ENCODE results near the gene USP13. TPM values are rescaled to one million over a fixed set of nuclear protein-coding genes. Genes with fewer than 3 reads are reported as not detected.

Gene USP13
- 9.0 TPM for total RNA-seq
- 3.0 TPM for polyA plus RNA-seq (ENCODE audit: insufficient read depth, low read depth, low replicate concordance)
- long read RNA-seq, donor 1, full-length matches to known transcripts, result 2 of 2 reads
- long read RNA-seq, donor 1, partial matches to known transcripts, result 0 of 2 reads
- long read RNA-seq, donor 1, other reads (novel, unspliced or antisense), result 0 of 2 reads
- long read RNA-seq, donor 2, full-length matches to known transcripts, result 1 of 1 reads
- long read RNA-seq, donor 2, partial matches to known transcripts, result 0 of 1 reads
- long read RNA-seq, donor 2, other reads (novel, unspliced or antisense), result 0 of 1 reads
- long read RNA-seq, donor 3, full-length matches to known transcripts, result 1 of 1 reads
- long read RNA-seq, donor 3, partial matches to known transcripts, result 0 of 1 reads
- long read RNA-seq, donor 3, other reads (novel, unspliced or antisense), result 0 of 1 reads
- long read RNA-seq, donor 4, result 0 reads
- long read RNA-seq, donor 5, result 0 reads
- long read RNA-seq, donor 6, full-length matches to known transcripts, result 1 of 1 reads
- long read RNA-seq, donor 6, partial matches to known transcripts, result 0 of 1 reads
- long read RNA-seq, donor 6, other reads (novel, unspliced or antisense), result 0 of 1 reads
- long read RNA-seq, donor 7, full-length matches to known transcripts, result 5 of 14 reads
- long read RNA-seq, donor 7, partial matches to known transcripts, result 1 of 14 reads
- long read RNA-seq, donor 7, other reads (novel, unspliced or antisense), result 8 of 14 reads
- long read RNA-seq, donor 8, result 0 reads
- long read RNA-seq, donor 9, result 0 reads
- long read RNA-seq, donor 10, result 0 reads

- no peaks in the 10 kb centered on the region for H3K9me3 ChIP-seq (ENCODE audit: control insufficient read depth in 2 of 3, insufficient read depth in 1 of 3, low read length in 3 of 3)
- intact Hi-C loops (cut with DNase I), result no loop called here
- H3K4me3 ChIP-seq (ENCODE audit: low read length in 3 of 3), result peak within 1 kb of the TSS; percentile 70 to 84 (median 82)
- DNase-seq (peak; percentile 83 to 92 (median 85)), FAIRE-seq (no peak)
- H3K4me1 ChIP-seq (ENCODE audit: control insufficient read depth in 2 of 3, insufficient read depth in 2 of 3, low read depth in 1 of 3, low read length in 3 of 3), result peaks cover 0 to 2% (median 0%) of the 10 kb centered on the region in 3 donors
- H3K9ac ChIP-seq (ENCODE audit: low read length in 3 of 3), result peak within 1 kb of the TSS; percentile 54 to 82 (median 69)
- H3K27ac ChIP-seq (ENCODE audit: low read depth in 2 of 2, low read length in 2 of 2), result peak within 1 kb of the TSS; percentile 80 to 91
- no peaks in the 10 kb centered on the region for H3K27me3 ChIP-seq (ENCODE audit: control insufficient read depth, insufficient read depth, low read length)
- no peak for TF ChIP-seq CTCF (IDR thresholded peaks at IDR 0.05; ENCODE audit: borderline replicate concordance, extremely low read depth, insufficient read depth)
- H3K36me3 ChIP-seq (ENCODE audit: control insufficient read depth in 2 of 3, insufficient read depth in 3 of 3, low read length in 3 of 3), result no peaks in the 10 kb centered on the region
Measured at GRCh38 chr3:179652447-179653095, at the start of gene USP13. TSS of gene USP13 (plus strand) at chr3:179653040. CDS start at chr3:179653226, 186 bp downstream.

GRCh38 chr3:179603321-179603720 is 49.5 kb upstream of the USP13 start:
- no peak overlapping the region for H3K9ac ChIP-seq (ENCODE audit: low read length in 3 of 3)
- FAIRE-seq, result no peak
- intact Hi-C loops (cut with DNase I), result no loop called here
- no peak for DNase-seq
- no peak for TF ChIP-seq CTCF (IDR thresholded peaks at IDR 0.05; ENCODE audit: borderline replicate concordance, extremely low read depth, insufficient read depth)
- H3K27me3 ChIP-seq (ENCODE audit: control insufficient read depth, insufficient read depth, low read length), result no peaks in the 10 kb centered on the region
- H3K4me1 ChIP-seq (ENCODE audit: control insufficient read depth in 2 of 3, insufficient read depth in 2 of 3, low read depth in 1 of 3, low read length in 3 of 3), result peaks cover 0 to 5% (median 4%) of the 10 kb centered on the region in 3 donors
- H3K9me3 ChIP-seq (ENCODE audit: control insufficient read depth in 2 of 3, insufficient read depth in 1 of 3, low read length in 3 of 3), result no peaks in the 10 kb centered on the region
- no peak overlapping the region for H3K27ac ChIP-seq (ENCODE audit: low read depth in 2 of 2, low read length in 2 of 2)
- peaks cover 5 to 13% (median 8%) of the 10 kb centered on the region in 3 donors for H3K36me3 ChIP-seq (ENCODE audit: control insufficient read depth in 2 of 3, insufficient read depth in 3 of 3, low read length in 3 of 3)
- H3K4me3 ChIP-seq (ENCODE audit: low read length in 3 of 3), result peak overlapping the region in 2 of 3 donors; percentile 93 to 100

- no peaks in the 10 kb centered on the region for H3K9me3 ChIP-seq (ENCODE audit: control insufficient read depth in 2 of 3, insufficient read depth in 1 of 3, low read length in 3 of 3)
- DNase-seq, result peak in 1 of 5 donors; percentile 1
- H3K36me3 ChIP-seq (ENCODE audit: control insufficient read depth in 2 of 3, insufficient read depth in 3 of 3, low read length in 3 of 3), result peaks cover 5 to 9% (median 5%) of the 10 kb centered on the region in 3 donors
- H3K27ac ChIP-seq (ENCODE audit: low read depth in 2 of 2, low read length in 2 of 2), result peak overlapping the region in 1 of 2 donors; percentile 91
- TF ChIP-seq CTCF (IDR thresholded peaks at IDR 0.05; ENCODE audit: borderline replicate concordance, extremely low read depth, insufficient read depth), result no peak
- intact Hi-C loops (cut with DNase I), result no loop called here
- no peaks in the 10 kb centered on the region for H3K27me3 ChIP-seq (ENCODE audit: control insufficient read depth, insufficient read depth, low read length)
- FAIRE-seq, result no peak
- H3K4me1 ChIP-seq (ENCODE audit: control insufficient read depth in 2 of 3, insufficient read depth in 2 of 3, low read depth in 1 of 3, low read length in 3 of 3), result peaks cover 0 to 5% (median 4%) of the 10 kb centered on the region in 3 donors
- H3K4me3 ChIP-seq (ENCODE audit: low read length in 3 of 3), result peak overlapping the region; percentile 93 to 100 (median 99)
- peak overlapping the region; percentile 97 for H3K9ac ChIP-seq (ENCODE audit: low read length in 3 of 3)
Measured at GRCh38 chr3:179603831-179604230, 49.0 kb upstream of the USP13 start.
